Type B pancreatic cell (in vitro differentiated cells): ENCODE data around the gene ATRN. TPM values are rescaled to one million over a fixed set of nuclear protein-coding genes. Genes with fewer than 3 reads are reported as not detected.

ENCODE experiments used
- DNase-seq: peaks from one replicate; pipeline ENCODE4 v3.0.0; 2021; ENCODE audit warnings: mixed read lengths; ENCODE audit not compliant: unreplicated experiment; ENCODE audit errors: extremely low spot score
- H3K27ac Mint-ChIP-seq: 2 replicates; pipeline ENCODE4 v1.8.0; 2021; ENCODE audit warnings: mild to moderate bottlenecking, mixed read lengths
- H3K27me3 Mint-ChIP-seq: 2 replicates; pipeline ENCODE4 v1.8.0; 2021; ENCODE audit warnings: mixed read lengths
- H3K36me3 Mint-ChIP-seq: 2 replicates; pipeline ENCODE4 v1.8.0; 2021; ENCODE audit warnings: mixed read lengths
- H3K4me1 Mint-ChIP-seq: one replicate; pipeline ENCODE4 v1.8.0; 2021; ENCODE audit warnings: mixed read lengths; ENCODE audit not compliant: unreplicated experiment
- H3K4me3 Mint-ChIP-seq: 2 replicates; pipeline ENCODE4 v1.8.0; 2021; ENCODE audit warnings: mild to moderate bottlenecking, mixed read lengths
- H3K9me3 Mint-ChIP-seq: 2 replicates; pipeline ENCODE4 v1.8.0; 2021; ENCODE audit warnings: mixed read lengths
- total RNA-seq: library from RNA; stranded (reverse); gene quantifications from 2 replicates; pipeline ENCODE4 v1.2.1, GENCODE V29; 2021; ENCODE audit warnings: low replicate concordance
- TF ChIP-seq, protein P1 (sequence below): fragments of 200-600 bp; sonication (generic); conservative IDR thresholded peaks from 2 replicates; pipeline ENCODE4 v1.5.0; 2021; ENCODE audit warnings: antibody characterized with exemption, mild to moderate bottlenecking

The ATRN gene
- total RNA-seq, 1 donor from 2014 or later, result 36.9 TPM

DNA sequence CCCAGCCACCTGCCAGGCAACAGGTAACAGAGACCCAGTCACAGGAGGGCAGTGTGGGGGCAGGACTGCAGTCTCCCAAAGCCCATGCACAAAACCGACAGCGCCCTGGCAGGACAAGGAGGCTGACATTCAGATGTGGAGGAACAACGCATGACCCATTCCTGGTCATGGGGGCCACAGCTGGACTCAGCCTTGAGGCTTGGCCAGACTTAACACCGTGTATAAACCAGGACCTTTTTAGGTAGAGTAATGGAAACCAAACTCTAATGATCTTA is 184.2 kb downstream of the ATRN start:
- Mint-ChIP-seq H3K4me3 (no peak overlapping the region), H3K9me3 (no peaks in the 10 kb centered on the region), H3K36me3 (no peaks in the 10 kb centered on the region), H3K4me1 (peaks cover 6% of the 10 kb centered on the region), H3K27ac (peak overlapping the region; percentile 34), H3K27me3 (peaks cover 13% of the 10 kb centered on the region)
- TF ChIP-seq, protein P1, sequence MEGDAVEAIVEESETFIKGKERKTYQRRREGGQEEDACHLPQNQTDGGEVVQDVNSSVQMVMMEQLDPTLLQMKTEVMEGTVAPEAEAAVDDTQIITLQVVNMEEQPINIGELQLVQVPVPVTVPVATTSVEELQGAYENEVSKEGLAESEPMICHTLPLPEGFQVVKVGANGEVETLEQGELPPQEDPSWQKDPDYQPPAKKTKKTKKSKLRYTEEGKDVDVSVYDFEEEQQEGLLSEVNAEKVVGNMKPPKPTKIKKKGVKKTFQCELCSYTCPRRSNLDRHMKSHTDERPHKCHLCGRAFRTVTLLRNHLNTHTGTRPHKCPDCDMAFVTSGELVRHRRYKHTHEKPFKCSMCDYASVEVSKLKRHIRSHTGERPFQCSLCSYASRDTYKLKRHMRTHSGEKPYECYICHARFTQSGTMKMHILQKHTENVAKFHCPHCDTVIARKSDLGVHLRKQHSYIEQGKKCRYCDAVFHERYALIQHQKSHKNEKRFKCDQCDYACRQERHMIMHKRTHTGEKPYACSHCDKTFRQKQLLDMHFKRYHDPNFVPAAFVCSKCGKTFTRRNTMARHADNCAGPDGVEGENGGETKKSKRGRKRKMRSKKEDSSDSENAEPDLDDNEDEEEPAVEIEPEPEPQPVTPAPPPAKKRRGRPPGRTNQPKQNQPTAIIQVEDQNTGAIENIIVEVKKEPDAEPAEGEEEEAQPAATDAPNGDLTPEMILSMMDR, result no peak
- DNase-seq, result no peak

DNA sequence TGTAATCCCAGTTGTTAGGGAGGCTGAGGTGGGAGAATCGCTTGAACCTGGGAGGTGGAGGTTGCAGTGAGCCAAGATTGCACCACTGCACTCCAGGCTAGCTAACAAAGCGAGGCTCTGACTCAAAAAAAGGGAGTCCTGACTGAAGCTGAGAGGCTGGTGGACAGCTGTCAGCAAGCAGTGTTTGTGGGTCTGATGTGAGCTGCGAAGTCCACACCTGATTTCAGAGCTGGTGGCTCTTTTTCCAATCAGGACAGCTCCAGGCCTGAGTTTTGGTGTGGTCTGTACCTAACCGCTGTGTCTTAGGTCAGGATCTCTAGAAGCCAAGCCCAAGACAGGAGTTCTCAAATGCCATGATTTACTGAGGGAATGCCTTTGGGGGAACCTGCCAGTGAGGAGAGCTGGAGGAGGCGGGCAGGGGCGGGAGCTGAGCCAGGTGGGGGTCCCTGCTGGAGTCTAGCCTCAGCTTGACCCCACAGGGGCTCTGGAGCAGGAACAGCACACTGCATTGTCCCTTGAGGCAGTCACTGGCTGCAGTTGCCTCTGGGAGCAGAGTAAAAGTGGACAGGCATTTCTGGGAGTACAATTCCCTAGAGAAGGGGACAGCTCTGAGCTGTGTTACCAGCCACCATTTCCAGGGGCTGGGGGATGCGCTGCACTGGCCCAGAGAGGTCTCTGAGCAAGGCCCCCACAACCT is 187.3 kb downstream of the ATRN start:
- TF ChIP-seq, protein P1, result no peak
- Mint-ChIP-seq H3K4me3 (no peak overlapping the region), H3K4me1 (peaks cover 6% of the 10 kb centered on the region), H3K27ac (no peak overlapping the region), H3K36me3 (no peaks in the 10 kb centered on the region), H3K27me3 (peaks cover 33% of the 10 kb centered on the region), H3K9me3 (no peaks in the 10 kb centered on the region)
- DNase-seq, result no peak

DNA sequence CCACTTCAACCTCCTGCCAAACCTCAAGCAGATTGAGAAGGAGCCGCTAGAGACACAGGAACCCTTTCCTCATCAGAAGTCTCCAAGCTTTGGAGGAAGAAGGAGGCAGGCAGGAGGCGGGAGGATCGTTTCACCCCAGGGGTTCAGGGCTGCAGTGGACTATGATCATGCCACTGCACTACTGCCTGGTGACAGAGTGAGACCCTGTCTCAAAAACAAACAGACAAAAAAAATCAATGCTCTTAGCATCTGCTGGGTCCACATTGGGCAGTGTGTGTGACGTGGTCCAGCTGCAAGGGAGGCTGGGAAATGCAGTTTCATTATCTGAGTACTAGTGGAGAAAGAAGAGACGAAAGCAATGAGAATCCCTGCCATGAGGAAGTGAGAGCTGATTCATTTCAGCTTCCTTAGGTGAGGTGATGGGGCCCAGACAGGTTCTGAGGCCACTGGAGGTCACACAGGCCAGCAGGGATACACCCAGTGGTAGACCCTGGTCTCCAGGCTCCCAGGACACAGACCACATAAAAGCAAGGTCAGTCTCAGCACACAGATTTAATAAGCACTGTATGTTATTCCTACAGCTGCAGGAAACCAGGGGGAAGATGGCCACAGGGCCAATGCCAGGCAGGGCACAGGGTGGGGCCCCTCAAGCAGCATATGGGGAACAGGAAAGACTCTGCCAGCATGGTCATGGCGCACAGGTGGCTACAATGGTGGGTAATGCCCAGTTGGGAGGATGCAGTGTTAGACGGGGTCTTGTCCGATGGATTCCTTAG is 188.1 kb downstream of the ATRN start:
- no peaks in the 10 kb centered on the region for H3K36me3 Mint-ChIP-seq
- DNase-seq, result peak; percentile 48
- H3K27me3 Mint-ChIP-seq, result peaks cover 40% of the 10 kb centered on the region
- no peak overlapping the region for H3K4me3 Mint-ChIP-seq
- peaks cover 6% of the 10 kb centered on the region for H3K4me1 Mint-ChIP-seq
- TF ChIP-seq, protein P1, result no peak
- H3K9me3 Mint-ChIP-seq, result no peaks in the 10 kb centered on the region
- H3K27ac Mint-ChIP-seq, result no peak overlapping the region

DNA sequence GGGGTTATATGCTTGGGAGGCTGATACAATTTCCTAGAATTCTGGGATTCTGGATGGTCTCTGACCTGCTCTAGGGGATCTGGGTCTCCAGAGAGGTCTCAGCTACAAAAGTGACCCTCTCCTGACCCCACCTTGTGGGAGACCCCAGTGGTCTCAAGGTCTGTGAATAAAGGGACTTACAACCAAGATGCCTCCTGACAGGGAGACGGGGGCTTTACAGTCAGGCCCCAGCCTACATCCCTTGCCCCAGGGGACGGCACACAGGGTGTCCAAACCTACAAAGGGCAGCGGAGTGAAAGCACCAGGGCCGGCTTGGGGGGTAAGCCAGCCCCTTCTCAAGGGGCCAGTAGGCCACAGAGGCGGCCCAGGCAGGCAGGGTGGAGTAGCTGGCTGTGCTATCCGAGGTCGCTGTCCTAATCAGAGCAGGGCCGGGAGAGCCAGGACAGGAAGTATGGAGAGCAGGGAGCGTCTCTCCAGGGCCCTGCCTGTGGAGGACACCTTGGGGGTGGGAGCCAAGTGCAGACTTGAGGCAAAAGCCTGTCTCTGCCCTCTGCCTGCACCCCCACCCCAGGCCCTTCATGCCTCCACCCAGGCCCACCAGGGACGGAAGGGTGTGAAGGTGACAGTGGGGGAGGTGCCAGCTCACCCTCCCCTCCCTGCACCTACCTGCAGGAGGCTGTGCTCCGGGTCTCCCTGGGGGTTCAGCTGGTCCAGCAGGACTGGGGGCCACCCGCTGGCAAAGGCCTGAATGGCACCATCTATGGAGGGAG is 188.9 kb downstream of the ATRN start:
- Mint-ChIP-seq H3K36me3 (no peaks in the 10 kb centered on the region), H3K27me3 (peaks cover 43% of the 10 kb centered on the region), H3K4me3 (no peak overlapping the region), H3K27ac (no peak overlapping the region), H3K9me3 (no peaks in the 10 kb centered on the region), H3K4me1 (peaks cover 6% of the 10 kb centered on the region)
- TF ChIP-seq, protein P1, result no peak
- no peak for DNase-seq

DNA sequence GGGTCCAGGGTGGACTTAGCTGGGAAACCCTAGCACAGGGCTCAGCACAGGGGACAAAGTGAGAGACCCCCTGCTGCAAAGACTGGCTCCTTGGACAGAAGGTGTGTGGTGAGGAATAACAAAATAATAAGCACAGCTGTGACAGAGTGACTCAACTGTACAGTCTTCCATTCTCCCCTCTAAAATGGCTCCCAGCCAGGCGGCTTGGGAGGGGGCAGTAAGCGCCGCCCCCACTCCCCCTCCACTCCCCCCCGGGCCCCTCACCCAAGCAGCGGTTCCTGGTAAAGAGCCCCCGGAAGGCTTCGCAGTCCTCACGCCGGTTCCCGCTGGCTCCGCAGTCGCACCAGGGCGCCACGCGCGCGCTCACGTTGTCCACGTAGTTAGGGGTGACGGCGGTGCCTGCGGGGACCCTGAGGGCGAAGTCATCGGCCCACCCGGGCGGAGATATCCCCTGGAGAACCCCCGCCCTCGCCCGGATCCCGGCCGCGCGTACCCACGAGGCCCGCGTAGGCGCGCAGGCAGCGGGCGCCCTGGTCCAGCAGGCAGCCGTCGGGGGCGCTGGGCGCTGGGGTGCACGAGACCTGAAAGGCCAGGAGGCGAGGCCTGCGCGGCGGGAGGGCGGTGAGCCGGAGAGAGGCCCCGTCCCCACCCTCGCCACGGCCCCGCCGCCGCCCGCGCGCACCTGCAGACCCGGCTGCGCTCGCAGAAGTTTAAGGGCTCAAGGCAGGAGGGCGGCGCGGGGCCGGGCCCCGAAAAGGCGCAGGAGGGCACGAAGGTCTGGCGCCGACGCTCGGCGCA is 189.6 kb downstream of the ATRN start:
- Mint-ChIP-seq H3K4me3 (no peak overlapping the region), H3K27me3 (peaks cover 46% of the 10 kb centered on the region), H3K27ac (no peak overlapping the region), H3K4me1 (peaks cover 6% of the 10 kb centered on the region), H3K36me3 (no peaks in the 10 kb centered on the region), H3K9me3 (no peaks in the 10 kb centered on the region)
- DNase-seq, result peak; percentile 69
- TF ChIP-seq, protein P1, result no peak
